22Rv1 (cell line): ENCODE measurements around the gene LRRC8B.

Source experiments
- ZFX ChIP-seq: fragments of 450-650 bp; IDR thresholded peaks from 2 replicates; pipeline ENCODE4 v1.6.1; 2017; ENCODE audit warnings: antibody characterized with exemption, borderline replicate concordance
- TF ChIP-seq, protein P1 (sequence below): fragments of 450-650 bp; IDR thresholded peaks from 2 replicates; pipeline ENCODE4 v1.5.1; 2017; ENCODE audit warnings: mild to moderate bottlenecking

DNA sequence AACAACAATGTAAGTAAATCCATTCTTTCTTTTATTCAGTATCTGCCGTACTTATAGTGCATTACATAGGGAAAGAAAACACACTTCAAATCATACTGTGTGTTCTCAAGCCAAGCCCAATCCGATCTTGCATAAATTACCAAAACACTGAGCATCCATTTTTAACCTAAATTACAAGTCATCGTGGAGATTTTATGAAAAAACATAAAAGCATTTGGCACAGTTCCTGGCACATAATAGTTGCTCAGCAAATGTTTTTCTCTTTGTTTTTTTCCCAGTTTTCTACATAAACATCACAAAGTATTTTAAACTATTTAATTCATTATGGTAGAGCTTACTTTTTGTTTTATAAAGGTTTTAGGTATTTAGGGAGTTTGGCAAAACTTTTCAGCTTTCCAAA lies 60.2 kb downstream of the LRRC8B start:
- TF ChIP-seq, protein P1, sequence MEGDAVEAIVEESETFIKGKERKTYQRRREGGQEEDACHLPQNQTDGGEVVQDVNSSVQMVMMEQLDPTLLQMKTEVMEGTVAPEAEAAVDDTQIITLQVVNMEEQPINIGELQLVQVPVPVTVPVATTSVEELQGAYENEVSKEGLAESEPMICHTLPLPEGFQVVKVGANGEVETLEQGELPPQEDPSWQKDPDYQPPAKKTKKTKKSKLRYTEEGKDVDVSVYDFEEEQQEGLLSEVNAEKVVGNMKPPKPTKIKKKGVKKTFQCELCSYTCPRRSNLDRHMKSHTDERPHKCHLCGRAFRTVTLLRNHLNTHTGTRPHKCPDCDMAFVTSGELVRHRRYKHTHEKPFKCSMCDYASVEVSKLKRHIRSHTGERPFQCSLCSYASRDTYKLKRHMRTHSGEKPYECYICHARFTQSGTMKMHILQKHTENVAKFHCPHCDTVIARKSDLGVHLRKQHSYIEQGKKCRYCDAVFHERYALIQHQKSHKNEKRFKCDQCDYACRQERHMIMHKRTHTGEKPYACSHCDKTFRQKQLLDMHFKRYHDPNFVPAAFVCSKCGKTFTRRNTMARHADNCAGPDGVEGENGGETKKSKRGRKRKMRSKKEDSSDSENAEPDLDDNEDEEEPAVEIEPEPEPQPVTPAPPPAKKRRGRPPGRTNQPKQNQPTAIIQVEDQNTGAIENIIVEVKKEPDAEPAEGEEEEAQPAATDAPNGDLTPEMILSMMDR = no peak
- no peak for TF ChIP-seq ZFX
